Tibial artery (tissue), 4 donors: Measurements from ENCODE around the gene MX2.

Source experiments
- DNase-seq, 2 donors: peaks; one replicate each; pipeline ENCODE4 v3.0.0-alpha.2; 2019
- H3K27ac ChIP-seq, 2 donors: fragments of 200-600 bp; sonication (generic) in 1 of 2; 1 replicate in 1 of 2; 2 replicates in 1 of 2; pipeline ENCODE4 v1.5.1; 2018 to 2019; ENCODE audit warnings: mild to moderate bottlenecking in 1 of 2
- H3K27me3 ChIP-seq, 2 donors: fragments of 200-600 bp; sonication (generic) in 1 of 2; one replicate each; pipeline versions ENCODE4 v1.5.1 to v1.6.0; 2016 to 2019
- H3K36me3 ChIP-seq, 3 donors: fragments of 200-600 bp; sonication (generic) in 2 of 3; one replicate each; pipeline ENCODE4 v1.5.1; 2016 to 2019; ENCODE audit warnings: mild to moderate bottlenecking in 2 of 3
- H3K4me1 ChIP-seq, 4 donors: fragments of 200-600 bp; sonication (generic) in 2 of 4; 1 replicate in 3 of 4; 2 replicates in 1 of 4; pipeline ENCODE4 v1.5.1; 2016 to 2019
- H3K4me3 ChIP-seq, 2 donors: fragments of 200-600 bp; sonication (generic) in 1 of 2; 1 replicate in 1 of 2; 2 replicates in 1 of 2; pipeline ENCODE4 v1.5.1; 2018 to 2019; ENCODE audit warnings: mild to moderate bottlenecking in 2 of 2
- H3K9me3 ChIP-seq, 3 donors: fragments of 200-600 bp; sonication (generic) in 1 of 3; one replicate each; pipeline ENCODE4 v1.5.1; 2016 to 2019
- intact Hi-C: fragments of 100-400 bp; cut with DNase I; formaldehyde crosslinking; loops from one replicate; pipeline ENCODE4 v1.15.0; 2023; ENCODE audit warnings: low total_unique reads
- TF ChIP-seq, protein P1 (sequence below), 2 experiments: fragments of 200-600 bp in 1 of 2; fragments of 450-650 bp in 1 of 2; IDR thresholded peaks; one replicate each; pipeline ENCODE4 v1.5.1; 2017 to 2019; ENCODE audit warnings: antibody characterized with exemption in 2 of 2, mild to moderate bottlenecking in 1 of 2, moderate library complexity in 1 of 2

MX2 gene

GRCh38 chr21:41429925-41430491 lies 68.2 kb downstream of the MX2 start:
- H3K4me3 ChIP-seq, result no peak overlapping the region
- H3K36me3 ChIP-seq, result peaks cover 32 to 43% (median 32%) of the 10 kb centered on the region in 3 donors
- H3K27me3 ChIP-seq, result no peaks in the 10 kb centered on the region
- peaks cover 0 to 6% (median 0%) of the 10 kb centered on the region in 3 donors for H3K9me3 ChIP-seq
- peak in 1 of 2 donors; percentile 23 for DNase-seq
- peaks cover 0 to 17% (median 12%) of the 10 kb centered on the region in 4 donors for H3K4me1 ChIP-seq
- no peak overlapping the region for H3K27ac ChIP-seq
- TF ChIP-seq, protein P1, sequence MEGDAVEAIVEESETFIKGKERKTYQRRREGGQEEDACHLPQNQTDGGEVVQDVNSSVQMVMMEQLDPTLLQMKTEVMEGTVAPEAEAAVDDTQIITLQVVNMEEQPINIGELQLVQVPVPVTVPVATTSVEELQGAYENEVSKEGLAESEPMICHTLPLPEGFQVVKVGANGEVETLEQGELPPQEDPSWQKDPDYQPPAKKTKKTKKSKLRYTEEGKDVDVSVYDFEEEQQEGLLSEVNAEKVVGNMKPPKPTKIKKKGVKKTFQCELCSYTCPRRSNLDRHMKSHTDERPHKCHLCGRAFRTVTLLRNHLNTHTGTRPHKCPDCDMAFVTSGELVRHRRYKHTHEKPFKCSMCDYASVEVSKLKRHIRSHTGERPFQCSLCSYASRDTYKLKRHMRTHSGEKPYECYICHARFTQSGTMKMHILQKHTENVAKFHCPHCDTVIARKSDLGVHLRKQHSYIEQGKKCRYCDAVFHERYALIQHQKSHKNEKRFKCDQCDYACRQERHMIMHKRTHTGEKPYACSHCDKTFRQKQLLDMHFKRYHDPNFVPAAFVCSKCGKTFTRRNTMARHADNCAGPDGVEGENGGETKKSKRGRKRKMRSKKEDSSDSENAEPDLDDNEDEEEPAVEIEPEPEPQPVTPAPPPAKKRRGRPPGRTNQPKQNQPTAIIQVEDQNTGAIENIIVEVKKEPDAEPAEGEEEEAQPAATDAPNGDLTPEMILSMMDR (IDR thresholded peaks at IDR 0.05), result no peak
- intact Hi-C loops, result no loop called here

GRCh38 chr21:41431788-41432548 lies 70.1 kb downstream of the MX2 start:
- H3K27me3 ChIP-seq, result no peaks in the 10 kb centered on the region
- TF ChIP-seq, protein P1 (IDR thresholded peaks at IDR 0.05), result no peak

DNA sequence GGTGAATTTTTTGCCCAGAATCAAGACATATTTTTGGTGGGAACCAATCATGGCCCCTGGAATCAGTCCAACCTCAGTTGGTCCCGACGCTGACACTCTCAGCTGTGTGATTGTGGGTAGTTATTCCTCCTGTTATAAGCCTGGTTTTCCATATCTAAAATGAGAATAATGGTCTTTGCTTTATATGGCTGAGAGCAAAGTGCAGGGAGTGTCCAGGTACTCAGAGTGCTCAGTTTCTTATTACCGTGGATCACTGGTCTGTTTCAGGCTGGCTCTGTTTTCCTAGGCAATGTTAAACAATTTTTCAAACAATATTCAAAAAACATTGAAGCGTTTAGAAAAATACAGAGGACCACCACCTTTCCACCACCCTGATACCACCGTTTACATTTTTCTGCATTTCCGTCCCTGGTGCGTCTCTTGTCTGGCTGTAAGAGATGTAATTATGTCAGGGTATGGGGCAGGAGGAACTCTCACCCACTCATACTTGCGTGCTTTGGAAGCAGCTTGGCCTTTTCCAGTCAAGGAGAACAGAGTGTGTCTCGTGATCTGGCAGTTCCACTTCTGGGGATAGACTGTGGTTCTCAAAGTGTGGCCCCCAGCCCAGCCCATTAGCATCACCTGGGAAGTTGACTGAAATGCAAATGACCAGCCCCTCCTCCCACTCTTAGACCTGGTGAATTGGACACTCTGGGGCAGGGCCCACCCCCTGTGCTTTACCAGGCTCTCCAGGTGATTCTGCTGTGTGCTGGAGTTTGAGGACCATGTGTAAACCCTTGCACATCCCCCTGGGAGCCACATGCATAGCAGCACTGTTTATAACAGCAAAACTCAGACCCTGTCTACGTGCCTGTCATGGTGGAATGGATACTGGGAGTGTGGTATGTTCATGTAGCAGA lies 71.0 kb downstream of the MX2 start:
- H3K27ac ChIP-seq, result no peak overlapping the region
- DNase-seq, result peak in 1 of 2 donors; percentile 32
- peaks cover 0 to 6% (median 0%) of the 10 kb centered on the region in 3 donors for H3K9me3 ChIP-seq
- no peaks in the 10 kb centered on the region for H3K4me1 ChIP-seq
- peaks cover 57 to 71% (median 60%) of the 10 kb centered on the region in 3 donors for H3K36me3 ChIP-seq
- TF ChIP-seq, protein P1 (IDR thresholded peaks at IDR 0.05), result no peak
- H3K27me3 ChIP-seq, result no peaks in the 10 kb centered on the region
- no peak overlapping the region for H3K4me3 ChIP-seq
- intact Hi-C loops, result no loop called here

More at GRCh38 chr21:41431788-41432548, 70.1 kb downstream of the MX2 start:
- intact Hi-C loops, result no loop called here
- peaks cover 0 to 6% (median 3%) of the 10 kb centered on the region in 4 donors for H3K4me1 ChIP-seq
- H3K9me3 ChIP-seq, result peaks cover 0 to 6% (median 0%) of the 10 kb centered on the region in 3 donors
- no peak overlapping the region for H3K4me3 ChIP-seq
- DNase-seq, result peak in 1 of 2 donors; percentile 43
- H3K36me3 ChIP-seq, result peaks cover 49 to 62% (median 51%) of the 10 kb centered on the region in 3 donors
- H3K27ac ChIP-seq, result no peak overlapping the region

DNA sequence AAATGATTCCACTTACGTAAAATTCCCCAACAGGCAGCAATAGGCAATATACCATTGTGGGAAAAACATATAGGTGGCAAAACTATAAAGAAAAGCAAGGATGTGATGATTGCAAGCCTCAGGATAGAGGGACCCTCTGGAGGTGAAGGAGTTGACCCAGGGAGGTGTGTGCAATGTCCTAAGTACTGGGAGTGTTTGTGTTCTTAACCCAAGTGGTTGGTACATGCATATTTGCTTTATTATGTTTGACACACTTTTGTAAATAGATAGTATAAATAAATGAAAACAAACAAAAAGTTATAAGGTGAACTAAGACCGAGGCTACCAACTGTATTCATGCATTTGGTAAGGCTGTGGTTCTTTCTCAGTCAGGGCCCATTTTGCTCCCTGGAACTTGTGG lies 71.7 kb downstream of the MX2 start:
- no peak overlapping the region for H3K4me3 ChIP-seq
- intact Hi-C loops, result no loop called here
- H3K27me3 ChIP-seq, result no peaks in the 10 kb centered on the region
- peaks cover 0 to 6% (median 0%) of the 10 kb centered on the region in 3 donors for H3K9me3 ChIP-seq
- DNase-seq, result no peak
- TF ChIP-seq, protein P1 (IDR thresholded peaks at IDR 0.05), result no peak
- peaks cover 57 to 71% (median 67%) of the 10 kb centered on the region in 3 donors for H3K36me3 ChIP-seq
- H3K27ac ChIP-seq, result no peak overlapping the region
- no peaks in the 10 kb centered on the region for H3K4me1 ChIP-seq

DNA sequence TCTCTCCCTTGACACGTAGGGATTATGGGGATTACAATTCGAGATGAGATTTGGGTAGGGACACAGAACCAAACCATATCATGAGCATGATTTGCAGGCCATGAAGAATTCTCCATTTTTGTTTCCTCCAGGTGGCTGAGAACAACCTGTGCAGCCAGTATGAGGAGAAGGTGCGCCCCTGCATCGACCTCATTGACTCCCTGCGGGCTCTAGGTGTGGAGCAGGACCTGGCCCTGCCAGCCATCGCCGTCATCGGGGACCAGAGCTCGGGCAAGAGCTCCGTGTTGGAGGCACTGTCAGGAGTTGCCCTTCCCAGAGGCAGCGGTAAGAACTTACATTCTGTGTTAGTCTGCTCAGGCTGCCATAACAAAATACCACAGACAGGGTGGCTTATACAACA lies 73.9 kb downstream of the MX2 start:
- peak in 1 of 2 donors; percentile 13 for DNase-seq
- TF ChIP-seq, protein P1 (IDR thresholded peaks at IDR 0.05), result no peak
- H3K36me3 ChIP-seq, result peaks cover 59 to 87% (median 77%) of the 10 kb centered on the region in 3 donors
- H3K9me3 ChIP-seq, result peaks cover 0 to 6% (median 0%) of the 10 kb centered on the region in 3 donors
- no peak overlapping the region for H3K27ac ChIP-seq
- H3K4me3 ChIP-seq, result no peak overlapping the region
- no peaks in the 10 kb centered on the region for H3K27me3 ChIP-seq
- no peaks in the 10 kb centered on the region for H3K4me1 ChIP-seq
- intact Hi-C loops, result no loop called here
